GM21390 (cell line): ENCODE results near the gene MGAT4A.

ENCODE experiments used
- ATAC-seq: cut with Tn5 transposase; IDR thresholded peaks from one replicate; pipeline ENCODE4 v1.9.1; 2021; ENCODE audit not compliant: unreplicated experiment

MGAT4A gene

DNA sequence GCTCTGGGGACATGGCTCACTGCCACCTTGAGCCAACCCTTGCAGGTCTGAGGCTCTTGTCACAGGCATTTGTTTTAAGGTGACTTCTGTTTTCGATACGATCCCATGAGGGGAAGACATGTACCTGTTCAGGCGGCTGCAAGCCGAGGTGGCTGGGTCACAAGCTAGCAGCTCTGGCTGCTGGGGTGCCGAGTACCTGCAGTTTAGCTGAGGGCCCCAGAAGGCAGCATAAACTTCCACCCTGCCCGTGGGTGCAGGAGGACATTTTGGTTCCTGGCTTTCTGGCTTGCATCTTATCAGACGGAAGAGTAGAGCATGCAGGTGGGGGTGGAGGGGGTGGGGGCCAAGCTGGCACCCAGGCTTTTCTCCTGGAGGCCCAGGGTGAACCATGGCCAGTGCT lies 151.0 kb downstream of the MGAT4A start:
- no peak for ATAC-seq

DNA sequence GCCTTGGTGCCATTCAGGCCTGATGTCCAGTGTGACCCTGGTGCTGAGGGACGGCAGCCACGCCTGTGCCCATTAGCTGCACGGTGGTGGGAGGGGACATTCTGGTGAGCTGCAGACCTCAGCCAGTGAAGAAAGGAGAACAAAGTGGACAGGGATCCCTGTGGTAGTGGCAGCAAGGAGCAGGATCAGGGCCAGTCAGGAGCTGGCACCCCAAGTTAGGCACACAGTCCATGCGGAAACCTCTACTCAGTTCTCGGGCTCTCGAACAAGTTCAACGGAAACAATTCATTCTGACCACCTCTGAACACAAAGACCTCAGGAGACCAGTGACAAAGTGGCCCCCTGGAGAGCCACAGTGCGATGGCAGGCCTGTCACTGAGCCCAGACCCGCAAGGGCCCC lies 152.7 kb downstream of the MGAT4A start:
- ATAC-seq = no peak

DNA sequence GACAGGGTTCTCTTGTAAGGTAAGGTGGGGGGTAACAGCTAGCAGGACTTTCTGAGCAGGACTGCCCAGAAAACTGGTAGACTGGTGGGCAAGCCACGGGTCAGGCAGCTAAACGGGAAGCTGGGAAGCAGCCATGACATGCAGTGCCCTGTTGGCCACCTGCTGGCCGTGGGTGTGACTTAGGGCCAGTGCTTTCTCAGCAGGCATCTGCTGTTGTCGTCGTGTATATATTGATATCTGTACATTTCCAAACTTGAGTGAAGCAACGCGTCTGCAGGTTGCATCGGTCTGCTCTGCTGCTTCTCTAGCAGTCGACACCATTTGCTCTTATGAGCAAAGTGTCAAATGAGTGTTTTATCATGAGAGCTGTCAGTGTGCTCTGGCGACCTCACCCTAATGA lies 153.6 kb downstream of the MGAT4A start:
- ATAC-seq = no peak

DNA sequence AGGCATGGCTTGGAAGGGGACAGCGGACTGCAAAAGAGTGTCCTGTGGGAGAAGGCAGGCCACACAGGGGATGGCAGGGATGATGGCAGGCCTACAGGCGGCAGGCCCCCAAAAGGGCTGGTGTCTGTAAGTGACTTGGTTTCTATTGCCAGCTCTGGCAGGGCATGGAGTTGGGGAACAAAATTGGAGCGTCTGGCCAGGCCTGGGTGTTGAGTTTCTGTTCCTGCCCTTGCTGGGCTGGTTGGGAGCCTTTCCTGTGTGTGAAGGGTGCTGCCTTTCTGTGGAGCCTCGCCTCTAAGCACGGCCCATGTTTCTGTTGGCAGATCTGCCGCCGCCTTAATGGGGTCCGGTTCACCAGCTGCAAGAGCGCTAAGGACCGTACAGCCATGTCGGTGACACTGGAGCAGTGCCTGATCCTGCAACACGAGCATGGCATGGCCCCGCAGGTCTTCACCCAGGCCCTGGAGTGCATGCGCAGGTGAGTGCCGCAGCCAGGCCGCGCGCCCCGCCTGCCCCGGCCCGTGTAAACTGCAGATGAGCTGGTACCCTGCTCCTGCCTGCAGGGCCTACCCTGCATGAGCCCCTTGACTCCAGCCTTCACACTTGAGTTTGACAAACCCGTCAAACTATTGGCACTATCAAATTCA lies 154.1 kb downstream of the MGAT4A start:
- ATAC-seq = no peak

DNA sequence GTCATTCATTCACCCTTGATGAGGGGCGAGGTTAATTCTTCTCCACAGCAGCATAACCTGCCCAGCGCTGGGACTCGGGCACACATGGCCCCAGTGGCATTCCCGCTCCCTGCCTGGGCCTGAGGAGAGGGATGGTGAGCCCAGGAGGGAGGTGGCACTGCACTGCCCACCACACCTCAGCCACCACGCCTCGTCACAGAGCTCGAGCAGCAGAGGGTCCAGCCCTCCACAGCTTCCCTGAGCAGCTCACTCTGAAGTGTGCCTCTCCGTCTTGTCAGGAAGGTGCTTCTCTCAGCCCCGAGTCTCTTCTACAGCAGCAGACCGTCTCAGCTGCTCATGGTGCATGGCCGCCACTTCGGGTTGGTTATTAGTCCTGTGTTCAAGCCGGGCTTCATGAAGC lies 157.5 kb downstream of the MGAT4A start:
- no peak for ATAC-seq

DNA sequence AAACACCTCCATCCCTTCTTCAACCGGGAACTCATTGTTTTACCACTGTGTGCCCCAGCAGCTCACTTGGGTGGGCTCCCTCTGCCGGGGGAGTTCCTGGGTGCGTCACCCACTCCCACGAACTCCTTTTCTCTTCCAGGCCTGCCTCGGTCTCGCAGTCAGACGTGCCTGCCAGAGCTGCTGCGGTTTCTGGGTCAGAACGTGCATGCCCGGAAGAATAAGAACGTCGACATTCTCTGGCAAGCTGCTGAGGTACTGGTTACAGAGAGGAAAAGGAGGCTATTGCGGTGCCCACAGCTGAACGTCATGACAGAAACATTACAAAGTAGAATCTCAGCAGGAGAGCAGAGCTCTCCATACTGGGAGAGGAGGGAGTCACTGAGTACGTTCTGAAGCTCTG lies 158.3 kb downstream of the MGAT4A start:
- ATAC-seq = no peak

DNA sequence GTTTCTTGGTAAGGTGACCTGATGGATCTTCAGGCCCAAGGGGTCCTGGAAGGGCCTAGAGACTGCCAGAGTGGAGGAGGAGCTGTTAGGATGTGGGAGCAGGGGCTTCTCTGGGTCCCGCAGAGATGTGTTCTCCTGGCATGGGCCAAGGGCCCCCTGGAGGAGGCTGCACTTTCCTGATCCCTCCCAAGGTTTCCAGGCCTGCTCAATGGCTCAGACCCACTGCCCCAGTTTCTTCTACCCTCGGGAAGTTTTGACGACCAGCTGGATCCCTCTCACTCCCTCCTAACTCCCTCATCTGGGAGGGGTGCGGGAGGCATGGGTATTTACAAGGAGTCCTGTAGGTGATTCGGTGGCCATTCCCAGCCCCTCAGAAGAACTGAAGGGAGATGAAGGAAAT lies 158.7 kb downstream of the MGAT4A start:
- no peak for ATAC-seq

DNA sequence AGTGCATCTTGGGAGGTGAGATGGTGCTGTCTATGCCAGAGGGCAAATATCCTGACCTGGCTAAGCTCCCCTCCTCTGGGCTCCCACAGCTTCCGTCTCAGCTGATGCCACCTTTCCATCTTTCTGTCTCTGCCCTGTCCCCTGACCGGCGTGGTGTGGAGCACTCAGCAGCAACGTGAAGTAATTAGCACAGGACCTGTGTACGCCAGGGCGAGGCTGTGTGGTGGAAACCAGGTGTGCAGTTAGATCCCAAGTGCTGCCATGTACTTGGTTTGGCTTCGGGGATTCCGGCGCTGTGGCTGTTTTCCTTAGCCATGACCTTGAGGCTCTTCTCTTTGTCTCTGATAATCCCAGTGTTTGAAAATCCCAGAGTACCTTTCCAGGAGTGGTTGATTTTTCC lies 159.1 kb downstream of the MGAT4A start:
- ATAC-seq = no peak

DNA sequence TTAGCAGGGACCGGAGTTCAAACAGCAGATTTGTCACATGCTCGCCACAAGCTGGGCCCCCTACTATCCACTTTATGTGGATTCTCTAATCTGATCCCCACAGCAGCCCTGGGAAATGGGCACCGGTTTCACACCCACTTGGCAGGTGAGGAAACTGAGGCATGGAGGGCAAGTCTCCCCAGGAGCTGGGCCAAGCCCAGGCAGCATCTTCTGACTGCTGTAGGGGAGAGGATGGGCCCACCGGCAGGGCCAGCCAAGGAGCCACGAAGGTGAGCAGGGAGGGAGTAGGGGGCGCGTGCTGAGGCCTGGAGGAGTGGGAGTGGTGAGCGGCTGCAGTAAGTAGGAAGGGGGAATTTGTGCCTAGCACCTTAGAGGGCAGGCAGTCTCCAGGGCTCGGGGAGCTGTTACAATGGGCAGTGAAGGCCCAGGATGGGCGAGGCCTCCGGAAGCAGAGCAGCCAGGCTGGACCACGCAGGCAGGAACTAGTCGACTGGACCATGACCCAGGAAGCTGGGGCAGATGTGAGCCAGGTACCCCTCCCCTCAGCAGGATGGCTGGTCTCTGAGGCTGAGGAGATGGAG lies 159.7 kb downstream of the MGAT4A start:
- ATAC-seq = no peak

DNA sequence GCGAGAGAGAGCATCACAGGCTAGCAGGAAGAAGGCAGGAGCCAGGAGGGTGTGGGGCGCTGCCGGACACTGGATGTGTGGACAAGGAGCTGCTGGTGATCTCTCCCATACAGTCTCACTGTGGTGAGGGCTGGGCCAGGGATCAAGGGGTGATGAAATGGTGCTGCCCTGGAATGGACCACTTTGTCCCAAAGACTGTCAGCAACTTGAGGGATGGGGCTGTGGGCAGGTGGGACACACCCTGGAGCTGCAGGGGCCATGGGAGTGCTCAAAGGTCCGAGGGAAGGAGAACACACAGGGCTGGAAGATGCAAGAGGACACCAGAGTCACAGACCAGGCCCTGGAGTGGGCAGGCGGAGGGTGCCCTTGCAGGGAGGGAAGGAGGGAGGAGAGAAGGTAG lies 160.6 kb downstream of the MGAT4A start:
- ATAC-seq = no peak

DNA sequence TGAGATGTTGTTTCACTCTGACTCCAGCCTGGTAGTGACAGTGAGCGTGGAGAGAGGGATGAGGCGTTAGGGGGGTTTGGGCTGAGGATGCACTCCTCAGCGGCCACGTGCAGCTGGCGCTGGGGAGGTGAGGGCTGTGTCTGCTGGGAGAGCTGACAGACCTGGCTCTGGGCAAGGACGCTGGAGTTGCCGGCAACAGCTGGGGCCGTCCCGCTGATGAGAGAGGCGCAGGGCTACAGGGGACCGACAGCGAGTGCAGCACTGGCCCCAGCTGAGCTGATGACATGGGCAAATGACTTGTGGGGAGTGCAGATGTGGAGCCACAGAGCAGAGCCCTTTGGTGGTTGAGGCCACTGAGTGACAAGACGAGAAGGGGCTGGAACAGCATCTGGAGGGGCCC lies 161.0 kb downstream of the MGAT4A start:
- ATAC-seq = no peak

DNA sequence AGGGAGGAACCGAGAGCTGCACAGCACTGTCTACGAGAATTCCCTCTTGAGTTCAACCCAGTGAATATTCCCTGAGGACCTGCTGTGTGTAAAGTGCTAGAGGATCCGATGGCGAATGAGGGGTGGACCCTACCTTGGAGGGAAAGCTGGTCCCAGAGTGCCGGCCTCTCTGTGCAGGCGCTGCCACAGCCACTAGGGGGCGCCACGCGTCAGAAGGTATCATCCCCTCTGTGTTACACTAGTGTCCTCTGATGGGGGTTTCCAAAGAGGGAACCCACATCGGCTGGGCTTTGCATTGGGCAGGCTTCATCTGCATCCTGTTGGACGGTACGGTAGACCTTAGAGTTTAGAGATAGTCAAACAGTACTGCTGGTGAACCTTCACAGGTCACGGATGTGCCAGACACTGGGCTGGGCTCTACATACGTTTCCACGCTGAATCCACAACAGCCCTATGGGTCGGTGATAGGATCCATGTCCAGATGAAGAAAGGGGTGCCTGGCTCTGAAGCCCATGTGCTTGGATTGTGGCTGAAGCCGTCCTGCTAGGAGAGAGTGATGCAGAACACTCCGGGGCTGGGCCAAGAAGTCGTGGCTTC lies 161.6 kb downstream of the MGAT4A start:
- ATAC-seq = no peak
